Measurements from ENCODE around the gene PRKRA.

DNA sequence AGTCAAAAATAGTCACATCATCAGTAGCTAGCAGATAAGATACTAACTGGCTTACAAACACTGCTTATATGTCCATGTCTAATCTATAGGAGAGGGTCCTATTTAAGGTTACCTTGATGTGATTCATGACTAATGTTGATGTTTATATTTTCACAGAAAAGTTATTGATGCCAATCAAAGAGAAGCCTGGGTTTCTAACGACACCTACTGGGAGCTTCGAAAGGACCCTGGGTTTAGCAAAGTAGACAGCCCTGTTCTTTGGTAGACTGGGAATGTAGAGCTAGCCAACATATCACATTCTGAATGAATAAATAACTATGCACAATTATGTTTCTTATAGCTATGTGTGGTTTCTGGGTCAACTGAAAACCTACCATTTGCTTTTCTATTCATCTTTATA is 55.7 kb downstream of the PRKRA start:
- TF ChIP-seq, protein P1, sequence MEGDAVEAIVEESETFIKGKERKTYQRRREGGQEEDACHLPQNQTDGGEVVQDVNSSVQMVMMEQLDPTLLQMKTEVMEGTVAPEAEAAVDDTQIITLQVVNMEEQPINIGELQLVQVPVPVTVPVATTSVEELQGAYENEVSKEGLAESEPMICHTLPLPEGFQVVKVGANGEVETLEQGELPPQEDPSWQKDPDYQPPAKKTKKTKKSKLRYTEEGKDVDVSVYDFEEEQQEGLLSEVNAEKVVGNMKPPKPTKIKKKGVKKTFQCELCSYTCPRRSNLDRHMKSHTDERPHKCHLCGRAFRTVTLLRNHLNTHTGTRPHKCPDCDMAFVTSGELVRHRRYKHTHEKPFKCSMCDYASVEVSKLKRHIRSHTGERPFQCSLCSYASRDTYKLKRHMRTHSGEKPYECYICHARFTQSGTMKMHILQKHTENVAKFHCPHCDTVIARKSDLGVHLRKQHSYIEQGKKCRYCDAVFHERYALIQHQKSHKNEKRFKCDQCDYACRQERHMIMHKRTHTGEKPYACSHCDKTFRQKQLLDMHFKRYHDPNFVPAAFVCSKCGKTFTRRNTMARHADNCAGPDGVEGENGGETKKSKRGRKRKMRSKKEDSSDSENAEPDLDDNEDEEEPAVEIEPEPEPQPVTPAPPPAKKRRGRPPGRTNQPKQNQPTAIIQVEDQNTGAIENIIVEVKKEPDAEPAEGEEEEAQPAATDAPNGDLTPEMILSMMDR (IDR thresholded peaks at IDR 0.05): no peak
- TF ChIP-seq POLR2A (IDR thresholded peaks at IDR 0.05): no peak
